H1 (cell line): ENCODE data around the gene TAMM41. TPM values are rescaled to one million over a fixed set of nuclear protein-coding genes. Genes with fewer than 3 reads are reported as not detected.

Experiments used
- CTCF ChIA-PET: fragments of 300-600 bp; sonication (Branson Sonifier 250); formaldehyde crosslinking; loops from one replicate; lab custom pipeline; 2021; ENCODE audit not compliant: partially characterized antibody; lab: Charles Lee
- POLR2A ChIA-PET: fragments of 300-600 bp; sonication (Branson Sonifier 250); formaldehyde crosslinking; loops from one replicate; lab custom pipeline; 2021; ENCODE audit warnings: inconsistent platforms; ENCODE audit not compliant: partially characterized antibody; lab: Charles Lee
- DNase-seq, 2 experiments: peaks; one replicate each; pipeline versions ENCODE4 v3.0.0 to v3.0.0-alpha.2; 2010 to 2022; ENCODE audit warnings: low spot score in 2 of 2, low read depth in 1 of 2, mixed read lengths in 1 of 2
- FAIRE-seq: peaks from 2 replicates; lab custom pipeline; 2011; peaks lifted over from hg19 to GRCh38; lab: Jason Lieb, UNC
- H2AFZ ChIP-seq: 2 replicates; pipeline ENCODE4 v1.8.1; 2012; ENCODE audit warnings: low read length, inconsistent platforms
- H2AK5ac ChIP-seq: 2 replicates; pipeline ENCODE4 v1.6.1; 2013; ENCODE audit warnings: low read depth, low read length
- H2BK120ac ChIP-seq: replicated peaks from 2 replicates; pipeline ENCODE3; 2013; ENCODE audit warnings: low read depth, low read length, inconsistent platforms
- H2BK12ac ChIP-seq: 2 replicates; pipeline ENCODE4 v1.6.1; 2013; ENCODE audit warnings: low read depth, low read length
- H2BK15ac ChIP-seq: 2 replicates; pipeline ENCODE4 v1.6.1; 2013; ENCODE audit warnings: low read length
- H2BK20ac ChIP-seq: 2 replicates; pipeline ENCODE4 v1.6.1; 2013; ENCODE audit warnings: low read length
- H2BK5ac ChIP-seq: 2 replicates; pipeline ENCODE4 v1.6.1; 2013; ENCODE audit warnings: low read depth, low read length
- H3K14ac ChIP-seq: 2 replicates; pipeline ENCODE4 v1.6.1; 2013; ENCODE audit warnings: inconsistent platforms; ENCODE audit not compliant: insufficient read length
- H3K18ac ChIP-seq: 2 replicates; pipeline ENCODE4 v1.6.1; 2013; ENCODE audit warnings: low read length; ENCODE audit errors: extremely low read depth
- H3K23ac ChIP-seq: 2 replicates; pipeline ENCODE4 v1.6.1; 2013; ENCODE audit warnings: inconsistent platforms; ENCODE audit not compliant: insufficient read length
- H3K23me2 ChIP-seq: 2 replicates; pipeline ENCODE4 v1.6.1; 2013; ENCODE audit warnings: low read depth, low read length
- H3K27ac ChIP-seq: 2 replicates; pipeline ENCODE4 v1.6.1; 2011; ENCODE audit warnings: low read depth, low read length, inconsistent platforms
- H3K27me3 ChIP-seq, 4 experiments: replicated peaks in 1 of 4; 1 replicate in 1 of 4; 2 replicates in 3 of 4; pipeline versions ENCODE4 v1.6.1 to v1.8.1; 2011 to 2013; ENCODE audit warnings: low read length in 3 of 4, mild to moderate bottlenecking in 3 of 4, inconsistent platforms in 2 of 4, mixed read lengths in 2 of 4, moderate library complexity in 1 of 4; ENCODE audit not compliant: control insufficient read depth in 3 of 4, insufficient read depth in 3 of 4; ENCODE audit errors: extremely low read depth in 1 of 4
- H3K36me3 ChIP-seq, 4 experiments: 2 replicates each; pipeline versions ENCODE4 v1.6.1 to v1.8.1; 2011 to 2013; ENCODE audit warnings: mild to moderate bottlenecking in 4 of 4, low read length in 3 of 4, moderate library complexity in 2 of 4, control low read depth in 1 of 4, inconsistent platforms in 1 of 4; ENCODE audit not compliant: insufficient read depth in 4 of 4, control insufficient read depth in 2 of 4
- H3K4ac ChIP-seq: replicated peaks from 2 replicates; pipeline ENCODE3; 2013; ENCODE audit warnings: low read length, low read depth, mixed read lengths, inconsistent platforms; ENCODE audit not compliant: insufficient read length
- H3K4me1 ChIP-seq, 4 experiments: replicated peaks in 1 of 4; 1 replicate in 1 of 4; 2 replicates in 3 of 4; pipeline versions ENCODE4 v1.6.1 to v1.8.1; 2011 to 2013; ENCODE audit warnings: low read length in 3 of 4, inconsistent platforms in 2 of 4, mixed read lengths in 1 of 4; ENCODE audit not compliant: insufficient read depth in 4 of 4, control insufficient read depth in 3 of 4
- H3K4me2 ChIP-seq, 2 experiments: 2 replicates each; pipeline versions ENCODE4 v1.6.1 to v1.8.1; 2011 to 2013; ENCODE audit warnings: low read depth in 2 of 2, low read length in 2 of 2, control low read depth in 1 of 2, inconsistent platforms in 1 of 2, mild to moderate bottlenecking in 1 of 2; ENCODE audit not compliant: insufficient read depth in 1 of 2
- H3K4me3 ChIP-seq, 4 experiments: fragments of 200-600, 300-600 bp in 1 of 4; sonication (generic), shearing (Covaris generic), sonication (Bioruptor Twin) in 1 of 4; 2 replicates each; pipeline versions ENCODE4 v1.5.1 to v1.8.1; 2011 to 2016; ENCODE audit warnings: low read length in 4 of 4, low read depth in 3 of 4, control low read depth in 2 of 4, inconsistent platforms in 2 of 4, mild to moderate bottlenecking in 2 of 4, mixed read lengths in 1 of 4, moderate library complexity in 1 of 4; ENCODE audit not compliant: insufficient read depth in 2 of 4; ENCODE audit errors: extremely low read depth in 1 of 4
- H3K56ac ChIP-seq: replicated peaks from 2 replicates; pipeline ENCODE3; 2013; ENCODE audit warnings: low read depth, mild to moderate bottlenecking, mixed read lengths, low read length, inconsistent platforms; ENCODE audit not compliant: insufficient read length
- H3K79me1 ChIP-seq: 2 replicates; pipeline ENCODE4 v1.6.1; 2013; ENCODE audit warnings: low read depth, low read length, control low read depth
- H3K79me2 ChIP-seq, 2 experiments: 2 replicates each; pipeline versions ENCODE4 v1.6.1 to v1.8.1; 2012 to 2013; ENCODE audit warnings: low read length in 2 of 2, mild to moderate bottlenecking in 2 of 2, inconsistent platforms in 1 of 2; ENCODE audit not compliant: insufficient read depth in 2 of 2, control insufficient read depth in 1 of 2
- H3K9ac ChIP-seq, 4 experiments: replicated peaks in 1 of 4; 1 replicate in 1 of 4; 2 replicates in 3 of 4; pipeline versions ENCODE4 v1.6.1 to v1.8.1; 2011 to 2013; ENCODE audit warnings: low read depth in 3 of 4, low read length in 3 of 4, control low read depth in 2 of 4, mild to moderate bottlenecking in 2 of 4, moderate library complexity in 2 of 4, inconsistent platforms in 1 of 4; ENCODE audit errors: extremely low read depth in 1 of 4
- H3K9me3 ChIP-seq, 2 experiments: 2 replicates each; pipeline versions ENCODE4 v1.6.1 to v1.8.1; 2012 to 2013; ENCODE audit warnings: mild to moderate bottlenecking in 2 of 2, moderate library complexity in 2 of 2, control low read depth in 1 of 2, inconsistent platforms in 1 of 2, low read depth in 1 of 2, low read length in 1 of 2, mixed read lengths in 1 of 2; ENCODE audit not compliant: insufficient read depth in 2 of 2
- H4K20me1 ChIP-seq, 2 experiments: replicated peaks in 1 of 2; 2 replicates each; pipeline versions ENCODE3 to v1.8.1; 2011 to 2013; ENCODE audit warnings: inconsistent platforms in 2 of 2, low read length in 2 of 2, mild to moderate bottlenecking in 1 of 2; ENCODE audit not compliant: insufficient read depth in 2 of 2, control insufficient read depth in 1 of 2
- H4K5ac ChIP-seq: 2 replicates; pipeline ENCODE4 v1.6.1; 2013; ENCODE audit warnings: low read length, low read depth, mixed read lengths, inconsistent platforms; ENCODE audit not compliant: insufficient read length
- H4K8ac ChIP-seq: 2 replicates; pipeline ENCODE4 v1.8.0; 2013; ENCODE audit warnings: mild to moderate bottlenecking, moderate library complexity, low read length, inconsistent platforms; ENCODE audit not compliant: insufficient read depth; ENCODE audit errors: extremely low read depth
- H4K91ac ChIP-seq: replicated peaks from 2 replicates; pipeline ENCODE3; 2013; ENCODE audit warnings: low read length, mixed read lengths, inconsistent platforms; ENCODE audit not compliant: insufficient read length
- BRCA1 ChIP-seq: IDR thresholded peaks from 2 replicates; pipeline ENCODE4 v1.6.1; 2012; ENCODE audit warnings: low read depth, low read length, improper control_type of control experiment
- CBX8 ChIP-seq: fragments of 300-800, 300-1000 bp; sonication (generic); IDR thresholded peaks from 2 replicates; pipeline ENCODE4 v1.7.1; 2016; ENCODE audit warnings: low read depth, low read length, borderline replicate concordance
- CEBPB ChIP-seq: IDR thresholded peaks from 2 replicates; pipeline ENCODE4 v1.6.1; 2012; ENCODE audit warnings: low read depth, low read length
- CHD2 ChIP-seq: IDR thresholded peaks from 2 replicates; pipeline ENCODE4 v1.6.1; 2012; ENCODE audit warnings: low read length, improper control_type of control experiment
- CREB1 ChIP-seq: IDR thresholded peaks from 2 replicates; pipeline ENCODE4 v1.6.1; 2012; ENCODE audit warnings: inconsistent platforms
- JUND ChIP-seq: IDR thresholded peaks from 2 replicates; pipeline ENCODE4 v1.6.1; 2011; ENCODE audit warnings: mild to moderate bottlenecking, improper control_type of control experiment, low read length
- KDM4A ChIP-seq: IDR thresholded peaks from one replicate; pipeline ENCODE4 v1.7.1; 2012; ENCODE audit warnings: low read depth, mild to moderate bottlenecking, moderate library complexity, low read length, inconsistent platforms; ENCODE audit not compliant: severe bottlenecking
- KDM5A ChIP-seq: fragments of 200-600 bp; IDR thresholded peaks from 2 replicates; pipeline ENCODE4 v1.7.1; 2012; ENCODE audit warnings: mild to moderate bottlenecking, low read length, inconsistent platforms, mixed read lengths
- NANOG ChIP-seq: IDR thresholded peaks from 2 replicates; pipeline ENCODE4 v1.6.1; 2011; ENCODE audit warnings: low read length, low read depth, mild to moderate bottlenecking, inconsistent platforms; ENCODE audit not compliant: insufficient read depth, poor library complexity, severe bottlenecking
- PHF8 ChIP-seq: fragments of 200-600 bp; sonication (generic); conservative IDR thresholded peaks from 2 replicates; pipeline ENCODE4 v1.7.1; 2012; ENCODE audit warnings: low read depth, mild to moderate bottlenecking, inconsistent platforms, low read length, moderate library complexity
- POU5F1 ChIP-seq: IDR thresholded peaks from 2 replicates; pipeline ENCODE4 v1.6.1; 2011; ENCODE audit warnings: low read depth, mild to moderate bottlenecking, low read length, moderate library complexity
- RAD21 ChIP-seq, 2 experiments: IDR thresholded peaks in 1 of 2; conservative IDR thresholded peaks in 1 of 2; 2 replicates each; pipeline ENCODE4 v1.6.1; 2011; ENCODE audit warnings: low read depth in 2 of 2, low read length in 2 of 2, improper control_type of control experiment in 1 of 2, inconsistent platforms in 1 of 2, mild to moderate bottlenecking in 1 of 2, moderate library complexity in 1 of 2
- SIX5 ChIP-seq: IDR thresholded peaks from 2 replicates; pipeline ENCODE4 v1.6.1; 2011; ENCODE audit warnings: mild to moderate bottlenecking, low read depth, low read length
- WGBS, 2 experiments: shearing (Covaris generic) in 1 of 2; methylation state at CpG; one replicate each; pipeline versions ENCODE4 v1.1.6 to v1.1.7; 2013 to 2015; ENCODE audit warnings: low lambda C conversion rate in 2 of 2, mixed read lengths in 2 of 2, inconsistent platforms in 1 of 2, low coverage in 1 of 2, missing lambda C conversion rate in 1 of 2; ENCODE audit not compliant: insufficient replicate concordance in 2 of 2, insufficient coverage in 1 of 2, insufficient read length in 1 of 2; ENCODE audit errors: extremely low coverage in 1 of 2, missing lambda C conversion rate in 1 of 2; 5-methylcytosine and 5-hydroxymethylcytosine counted together
- polyA plus RNA-seq, 7 experiments: library from polyadenylated mRNA; depleted of rRNA in 3 of 7; stranded (reverse) in 5 of 7; unstranded in 2 of 7; fragments of >200 nt in 5 of 7; fragments of 200-250 nt in 2 of 7; gene quantifications; 1 replicate in 5 of 7; 2 replicates in 1 of 7; 4 replicates in 1 of 7; pipeline versions ENCODE4 v1.2.1 to v1.2.3, GENCODE V29; 2011 to 2013; ENCODE audit warnings: missing spikeins in 2 of 7, mixed read lengths in 2 of 7
- total RNA-seq: library from RNA; stranded (reverse); fragmentation: NEBNext Ultra II Directional; extraction: Animal tissue kit (Norgen Biotek cat#: 25700); gene quantifications from 2 replicates; pipeline ENCODE4 v1.2.1, GENCODE V29; 2021
- TF ChIP-seq, protein P1 (sequence below): IDR thresholded peaks from 2 replicates; pipeline ENCODE4 v1.6.1; 2012; ENCODE audit warnings: inconsistent platforms

The TAMM41 gene
- total and polyA plus RNA-seq, 2 of the 8 experiments (the other 6 are each of a cell fraction or from before 2014, with no cell fraction given), result 16.9 to 22.5 TPM

DNA sequence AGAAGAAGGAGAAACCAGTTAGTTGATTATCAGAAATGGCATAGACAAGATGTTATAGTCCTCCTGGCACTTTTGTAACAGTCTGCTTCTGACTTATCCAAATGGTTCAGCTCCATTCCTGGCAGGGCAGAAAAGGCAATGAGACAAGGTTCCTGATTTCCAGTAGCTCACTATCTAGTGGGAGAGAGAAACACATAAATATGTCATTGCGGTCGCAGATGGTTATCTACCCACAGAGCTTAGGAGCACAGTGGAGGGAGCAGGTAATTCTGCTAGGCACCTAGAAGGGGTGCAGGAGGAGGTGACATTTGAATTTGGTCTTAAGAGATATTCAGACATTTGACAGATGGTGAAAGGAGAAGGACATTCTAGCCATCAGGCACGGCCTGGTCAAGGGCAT lies 78.1 kb downstream of the TAMM41 start:
- Histone ChIP-seq H2BK15ac (peak overlapping the region; percentile 20; the same call in 1 of the 2 replicates), H3K79me2 (no peaks in the 10 kb centered on the region), H3K4ac (no peak overlapping the region), H3K9ac (no peak overlapping the region), H3K79me1 (no peaks in the 10 kb centered on the region), H3K23me2 (no peaks in the 10 kb centered on the region), H3K27me3 (peaks cover 0 to 2% (median 0%) of the 10 kb centered on the region in 4 experiments; a peak in 3 of 7 replicates), H2BK20ac (no peak overlapping the region), H3K9me3 (no peaks in the 10 kb centered on the region), H2BK5ac (no peak overlapping the region), H3K23ac (no peak overlapping the region), H3K36me3 (no peaks in the 10 kb centered on the region), H3K27ac (no peak overlapping the region), H3K4me1 (peaks cover 4 to 13% (median 6%) of the 10 kb centered on the region in 4 experiments; a peak in 6 of 7 replicates), H2BK12ac (no peak overlapping the region), H3K18ac (no peak overlapping the region), H3K4me2 (no peak overlapping the region), H3K56ac (no peak overlapping the region), H2BK120ac (no peak overlapping the region), H3K14ac (no peak overlapping the region), H4K91ac (no peak overlapping the region), H4K20me1 (no peaks in the 10 kb centered on the region), H4K5ac (no peak overlapping the region), H2AFZ (no peak overlapping the region), H3K4me3 (no peak overlapping the region), H4K8ac (no peak overlapping the region), H2AK5ac (no peak overlapping the region)
- FAIRE-seq, result no peak
- CTCF ChIA-PET, result interaction anchor here (2.5 kb wide), 1 partner anchor 13 kb away, joined by 9 read pairs; no protein-coding TSS in a partner anchor
- POLR2A ChIA-PET, result interaction anchor here (0.8 kb wide), 1 partner anchor 16 kb away, joined by 3 read pairs; no protein-coding TSS in a partner anchor
- WGBS, 2 experiments, result 84% methylated on average over 3 of the region's 3 CpGs; no CpG with 5 or more reads in 1 of the 2 experiments
- DNase-seq, result no peak
- TF ChIP-seq RAD21 (IDR thresholded peaks at IDR 0.05 in 1 of 2, conservative IDR thresholded peaks at IDR 0.05 in 1 of 2; ENCODE audit: low read depth in 2 of 2, low read length in 2 of 2) (no peak), CREB1 (no peak), POU5F1 (no peak), CEBPB (no peak), NANOG (no peak), BRCA1 (no peak), SIX5 (no peak), JUND (no peak), CBX8 (no peak), CHD2 (no peak), PHF8 (no peak), KDM5A (no peak), KDM4A (no peak)
- TF ChIP-seq, protein P1, sequence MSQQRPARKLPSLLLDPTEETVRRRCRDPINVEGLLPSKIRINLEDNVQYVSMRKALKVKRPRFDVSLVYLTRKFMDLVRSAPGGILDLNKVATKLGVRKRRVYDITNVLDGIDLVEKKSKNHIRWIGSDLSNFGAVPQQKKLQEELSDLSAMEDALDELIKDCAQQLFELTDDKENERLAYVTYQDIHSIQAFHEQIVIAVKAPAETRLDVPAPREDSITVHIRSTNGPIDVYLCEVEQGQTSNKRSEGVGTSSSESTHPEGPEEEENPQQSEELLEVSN, result no peak
